BJ (cell line): ENCODE results near the gene KCNAB1. TPM values are rescaled to one million over a fixed set of nuclear protein-coding genes. Genes with fewer than 3 reads are reported as not detected.

Source experiments
- CTCF ChIA-PET: fragments of 350-600 bp; formaldehyde crosslinking; extraction: SDS; loops from one replicate; lab custom pipeline; 2021; ENCODE audit warnings: antibody characterized with exemption, inconsistent platforms; lab: Yijun Ruan, JAX
- POLR2A ChIA-PET: fragments of 300-600 bp; sonication (Branson Sonifier 250); formaldehyde crosslinking; extraction: SDS; loops from one replicate; lab custom pipeline; 2021; ENCODE audit warnings: antibody characterized with exemption; lab: Charles Lee
- DNase-seq: peaks from one replicate; pipeline ENCODE4 v3.0.0-alpha.2; 2011; ENCODE audit warnings: low read depth
- H3K27me3 ChIP-seq: 2 replicates; pipeline ENCODE4 v1.6.0; 2011; ENCODE audit warnings: low read length; ENCODE audit not compliant: control insufficient read depth, insufficient read depth
- H3K36me3 ChIP-seq: 2 replicates; pipeline ENCODE4 v1.5.1; 2011; ENCODE audit warnings: low read length; ENCODE audit not compliant: control insufficient read depth, insufficient read depth
- H3K4me3 ChIP-seq: 2 replicates; pipeline ENCODE4 v1.5.1; 2011; ENCODE audit warnings: low read depth, mild to moderate bottlenecking, control low read depth, low read length
- polyA plus RNA-seq: library from polyadenylated mRNA; depleted of rRNA; stranded (reverse); fragments of >200 nt; gene quantifications from 2 replicates; pipeline ENCODE4 v1.2.3, GENCODE V29; 2011
- TF ChIP-seq, protein P1 (sequence below): IDR thresholded peaks from 2 replicates; pipeline ENCODE4 v1.5.1; 2011; ENCODE audit warnings: low read depth, mild to moderate bottlenecking, control low read depth, inconsistent platforms, low read length, moderate library complexity; ENCODE audit not compliant: insufficient read depth

Gene KCNAB1
- polyA plus RNA-seq, 1 experiment, result not detected

DNA sequence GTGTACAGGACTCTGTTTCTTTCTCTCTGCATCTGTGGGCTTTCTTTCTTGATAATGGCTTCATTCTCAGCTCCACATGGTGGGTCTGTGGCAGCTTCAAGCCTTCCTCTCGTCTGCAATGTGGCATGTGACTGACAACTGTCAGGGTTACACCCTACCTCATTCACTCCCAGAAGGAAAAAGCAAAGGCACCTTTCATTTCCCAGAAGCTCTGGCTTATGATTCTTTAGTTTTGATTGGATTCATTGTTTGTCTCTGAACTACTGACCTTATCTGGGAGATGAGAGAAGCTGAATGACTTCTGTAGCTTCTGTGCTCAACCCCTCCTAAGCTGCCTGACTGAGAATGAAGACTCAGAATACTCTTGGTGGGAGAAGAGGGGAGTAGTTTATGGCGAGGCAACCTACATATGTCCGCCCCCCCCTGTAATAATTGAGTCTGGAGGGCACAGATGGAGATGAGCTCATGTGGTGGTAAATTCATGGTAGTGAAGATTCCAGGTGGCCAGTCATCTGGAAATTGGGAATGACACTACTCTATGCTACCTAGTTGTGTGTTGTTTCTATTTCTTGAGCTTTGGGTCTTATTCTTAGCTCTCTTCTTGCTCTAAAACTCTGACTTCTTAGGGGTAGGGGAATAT lies 38.4 kb downstream of the KCNAB1 start:
- no peaks in the 10 kb centered on the region for H3K27me3 ChIP-seq
- H3K36me3 ChIP-seq, result no peaks in the 10 kb centered on the region
- DNase-seq, result no peak
- TF ChIP-seq, protein P1, sequence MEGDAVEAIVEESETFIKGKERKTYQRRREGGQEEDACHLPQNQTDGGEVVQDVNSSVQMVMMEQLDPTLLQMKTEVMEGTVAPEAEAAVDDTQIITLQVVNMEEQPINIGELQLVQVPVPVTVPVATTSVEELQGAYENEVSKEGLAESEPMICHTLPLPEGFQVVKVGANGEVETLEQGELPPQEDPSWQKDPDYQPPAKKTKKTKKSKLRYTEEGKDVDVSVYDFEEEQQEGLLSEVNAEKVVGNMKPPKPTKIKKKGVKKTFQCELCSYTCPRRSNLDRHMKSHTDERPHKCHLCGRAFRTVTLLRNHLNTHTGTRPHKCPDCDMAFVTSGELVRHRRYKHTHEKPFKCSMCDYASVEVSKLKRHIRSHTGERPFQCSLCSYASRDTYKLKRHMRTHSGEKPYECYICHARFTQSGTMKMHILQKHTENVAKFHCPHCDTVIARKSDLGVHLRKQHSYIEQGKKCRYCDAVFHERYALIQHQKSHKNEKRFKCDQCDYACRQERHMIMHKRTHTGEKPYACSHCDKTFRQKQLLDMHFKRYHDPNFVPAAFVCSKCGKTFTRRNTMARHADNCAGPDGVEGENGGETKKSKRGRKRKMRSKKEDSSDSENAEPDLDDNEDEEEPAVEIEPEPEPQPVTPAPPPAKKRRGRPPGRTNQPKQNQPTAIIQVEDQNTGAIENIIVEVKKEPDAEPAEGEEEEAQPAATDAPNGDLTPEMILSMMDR, result no peak
- ChIA-PET CTCF (interaction anchor here (0.6 to 2.9 kb wide), 5 partner anchors 8 to 980 kb away, joined by 3 to 18 read pairs (median 4); no protein-coding TSS in a partner anchor), POLR2A (no interaction called here)
- H3K4me3 ChIP-seq, result no peak overlapping the region

DNA sequence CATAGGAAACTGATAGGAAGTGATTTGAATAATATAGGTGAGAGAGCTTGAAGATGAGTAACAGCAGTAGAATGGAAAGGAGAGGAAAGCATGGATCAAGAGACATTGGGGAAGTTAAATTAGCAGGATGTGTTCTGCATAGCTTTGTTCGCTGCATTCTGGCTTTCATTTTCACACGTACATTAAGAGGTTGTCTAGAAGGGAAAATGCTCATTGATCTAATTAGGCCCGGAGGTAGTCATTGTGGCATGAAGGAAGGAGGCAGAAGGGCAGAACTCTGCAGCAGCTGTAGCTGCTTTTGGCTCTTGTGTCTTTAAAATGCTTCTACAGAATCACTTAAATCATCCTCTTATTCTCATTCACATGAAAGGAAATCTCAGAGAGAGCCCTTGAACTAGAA lies 40.3 kb downstream of the KCNAB1 start:
- CTCF ChIA-PET, result interaction anchor here (0.5 to 2.9 kb wide), 5 partner anchors 9 to 865 kb away, joined by 3 to 18 read pairs (median 7); no protein-coding TSS in a partner anchor

DNA sequence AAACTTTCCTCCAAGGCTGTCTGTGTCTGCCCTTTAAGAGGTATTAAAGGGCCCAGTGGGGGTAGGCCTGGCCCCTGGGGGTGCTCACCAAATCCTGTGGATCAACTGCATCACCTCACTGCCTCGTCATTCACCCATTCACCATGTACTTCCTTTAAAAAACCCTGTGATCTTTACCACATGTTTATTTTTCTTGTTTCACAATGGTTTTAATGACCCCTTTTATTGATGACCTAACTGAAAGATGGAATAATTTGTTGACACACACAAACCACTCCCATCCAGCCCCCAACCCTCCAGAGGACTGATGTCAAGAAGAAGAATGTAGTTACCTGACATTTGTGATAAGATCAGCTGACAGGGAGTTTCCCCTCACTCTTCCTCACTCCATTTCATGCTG lies 40.8 kb downstream of the KCNAB1 start:
- H3K36me3 ChIP-seq, result no peaks in the 10 kb centered on the region
- no peak for DNase-seq
- ChIA-PET POLR2A (no interaction called here), CTCF (interaction anchor here (1.4 to 2.9 kb wide), 3 partner anchors 10 to 349 kb away, joined by 3 to 18 read pairs (median 8); no protein-coding TSS in a partner anchor)
- H3K4me3 ChIP-seq, result no peak overlapping the region
- no peaks in the 10 kb centered on the region for H3K27me3 ChIP-seq
- TF ChIP-seq, protein P1, result no peak

More for the DNA sequence above, 40.3 kb downstream of the KCNAB1 start:
- H3K27me3 ChIP-seq, result no peaks in the 10 kb centered on the region
- H3K4me3 ChIP-seq, result no peak overlapping the region
- H3K36me3 ChIP-seq, result no peaks in the 10 kb centered on the region
- no peak for DNase-seq
- TF ChIP-seq, protein P1, result no peak
- POLR2A ChIA-PET, result no interaction called here

DNA sequence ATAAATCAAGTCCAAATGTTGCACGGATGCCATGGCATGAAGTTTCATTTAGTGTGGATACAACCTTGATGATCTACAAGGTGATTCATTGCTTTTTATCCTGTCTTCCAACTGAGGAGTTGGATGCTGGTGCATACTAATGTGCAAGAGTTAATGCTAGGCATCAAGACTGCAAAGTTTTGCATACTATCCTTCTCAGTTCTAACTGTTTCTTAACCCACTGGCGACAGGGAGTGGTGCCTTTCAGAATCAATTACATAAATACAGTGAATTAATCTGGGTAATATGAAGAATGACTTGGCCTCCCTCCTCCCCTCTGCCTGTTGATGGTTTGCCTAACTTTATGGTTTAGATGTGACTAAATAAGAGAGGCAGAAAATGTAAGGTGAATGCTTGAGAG lies 43.5 kb downstream of the KCNAB1 start:
- Histone ChIP-seq H3K27me3 (no peaks in the 10 kb centered on the region), H3K4me3 (no peak overlapping the region), H3K36me3 (no peaks in the 10 kb centered on the region)
- ChIA-PET CTCF (interaction anchor here (1.4 to 3.4 kb wide), 2 partner anchors 12 to 286 kb away, joined by 5 to 8 read pairs; no protein-coding TSS in a partner anchor), POLR2A (no interaction called here)
- TF ChIP-seq, protein P1, result no peak
- DNase-seq, result no peak

DNA sequence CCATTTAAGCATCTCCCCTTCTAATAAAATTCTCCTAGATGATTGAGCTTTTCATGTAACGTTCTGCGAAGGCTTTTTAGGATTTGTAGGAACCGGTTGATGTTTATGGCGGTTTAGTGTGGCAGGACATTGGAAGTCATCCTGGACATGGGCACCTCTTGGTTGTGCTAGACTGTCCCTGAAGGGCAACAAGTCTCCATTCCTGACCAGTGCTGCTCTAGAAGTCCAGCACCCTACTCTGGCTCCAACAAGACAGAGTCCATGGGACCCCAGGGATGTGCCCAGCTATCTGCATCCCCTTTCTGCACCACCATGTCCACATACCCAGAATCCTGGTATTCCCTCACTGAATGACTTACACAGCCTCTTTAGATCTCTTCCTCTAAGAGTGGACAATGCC lies 46.4 kb downstream of the KCNAB1 start:
- TF ChIP-seq, protein P1, result no peak
- H3K4me3 ChIP-seq, result no peak overlapping the region
- H3K27me3 ChIP-seq, result no peaks in the 10 kb centered on the region
- POLR2A ChIA-PET, result no interaction called here
- CTCF ChIA-PET, result interaction anchor here (0.5 to 2.1 kb wide), 5 partner anchors 14 to 1035 kb away, joined by 3 to 9 read pairs (median 3); no protein-coding TSS in a partner anchor
- H3K36me3 ChIP-seq, result no peaks in the 10 kb centered on the region
- no peak for DNase-seq
